GM12891 (cell line): Measurements from ENCODE around the gene C3orf20.

Source experiments
- PAX5 ChIP-seq: IDR thresholded peaks from 2 replicates; pipeline ENCODE4 v1.6.1; 2011; ENCODE audit warnings: low read length, moderate library complexity, mild to moderate bottlenecking; ENCODE audit not compliant: insufficient read depth, severe bottlenecking
- POLR2A ChIP-seq: IDR thresholded peaks from 2 replicates; pipeline ENCODE4 v1.6.1; 2011; ENCODE audit warnings: low read depth, low read length, control low read depth
- POLR2AphosphoS5 ChIP-seq: IDR thresholded peaks from 2 replicates; pipeline ENCODE4 v1.6.1; 2011; ENCODE audit warnings: low read depth, low read length, control low read depth
- POU2F2 ChIP-seq: IDR thresholded peaks from 2 replicates; pipeline ENCODE4 v1.6.1; 2011; ENCODE audit warnings: low read depth, mild to moderate bottlenecking, control low read depth, low read length, moderate library complexity
- SPI1 ChIP-seq: IDR thresholded peaks from 2 replicates; pipeline ENCODE4 v1.6.1; 2011; ENCODE audit warnings: low read depth, low read length, control low read depth
- TAF1 ChIP-seq: IDR thresholded peaks from 2 replicates; pipeline ENCODE4 v1.6.1; 2011; ENCODE audit warnings: low read depth, low read length, control low read depth

- TF ChIP-seq POLR2A (no peak), TAF1 (no peak), POLR2AphosphoS5 (no peak), PAX5 (no peak), POU2F2 (no peak), SPI1 (no peak)
Observed at GRCh38 chr3:14716591-14716990, 41.6 kb downstream of the C3orf20 start.
